Posterior cingulate gyrus (tissue), 11 donors: ENCODE measurements around the gene GRAMD1B.
"Not testable (repeated sequence)": the region's sequence is repeated elsewhere in the genome, so short reads cannot be mapped to it uniquely, and the experiment has no call there.

Experiments
- DNase-seq, 10 donors: peaks; one replicate each; pipeline versions ENCODE4 v3.0.0 to v3.0.0-alpha.2; 2020 to 2021; ENCODE audit warnings: mixed read lengths in 3 of 10
- intact Hi-C: fragments of 100-400 bp; cut with DNase I; formaldehyde crosslinking; loops from one replicate; pipeline ENCODE4 v1.15.1; 2023

GRAMD1B gene

DNA sequence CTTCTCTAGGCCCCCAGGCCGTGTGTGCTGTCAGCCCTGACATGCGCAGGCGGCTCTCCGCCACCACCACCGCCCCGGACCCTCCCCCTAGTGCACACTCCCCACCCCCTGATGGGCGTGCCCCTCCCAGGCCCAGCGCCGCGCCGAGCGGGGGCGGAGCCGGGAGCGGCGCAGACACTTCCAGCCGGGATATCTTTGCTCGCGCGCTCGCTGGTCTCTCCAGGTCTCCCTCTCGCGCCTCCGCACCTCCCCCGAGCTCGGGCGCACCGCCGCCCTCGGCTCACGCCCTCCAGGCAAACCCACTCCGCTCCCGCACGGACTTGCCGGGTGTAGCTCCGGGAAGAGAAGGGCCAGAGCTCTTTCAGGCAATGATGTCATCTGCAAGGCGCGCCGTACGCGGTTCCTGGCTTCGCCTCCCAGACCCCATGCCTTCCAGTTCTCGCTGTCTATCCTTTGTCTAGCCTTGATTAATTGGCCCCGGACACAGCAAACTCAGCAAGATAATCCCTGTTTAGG is 224.6 kb downstream of the GRAMD1B start, which contains the start of gene SCN3B:
SCN3B (minus strand) TSS at position 59 of the 516 bp plus-strand sequence. CDS start 823 bp downstream, outside the sequence.
- intact Hi-C loops: no loop called here

DNA sequence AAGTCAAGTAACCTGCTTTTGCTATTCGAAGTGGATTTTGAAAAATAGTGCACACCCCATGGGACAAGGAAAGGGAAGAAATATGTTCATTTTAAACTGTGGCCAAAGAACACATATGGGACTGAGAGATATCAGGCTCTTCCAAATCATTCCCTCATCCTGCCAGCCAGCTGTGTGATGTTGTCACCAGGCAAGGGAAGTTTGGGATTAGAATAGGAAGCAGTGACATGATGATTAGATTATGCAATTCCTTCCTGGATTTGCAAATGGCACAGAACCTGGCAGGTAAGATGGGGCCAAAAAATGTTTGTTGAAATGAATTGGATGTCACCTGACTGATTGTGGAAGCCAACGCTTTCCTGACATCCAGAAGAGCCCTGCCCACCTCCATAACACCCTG is 229.2 kb downstream of the GRAMD1B start:
- no peak for DNase-seq
- intact Hi-C loops: no loop called here

More for the DNA sequence above, 224.6 kb downstream of the GRAMD1B start, which contains the start of gene SCN3B:
- DNase-seq: peak in 9 of 10 donors; percentile 45 to 96 (median 71)

DNA sequence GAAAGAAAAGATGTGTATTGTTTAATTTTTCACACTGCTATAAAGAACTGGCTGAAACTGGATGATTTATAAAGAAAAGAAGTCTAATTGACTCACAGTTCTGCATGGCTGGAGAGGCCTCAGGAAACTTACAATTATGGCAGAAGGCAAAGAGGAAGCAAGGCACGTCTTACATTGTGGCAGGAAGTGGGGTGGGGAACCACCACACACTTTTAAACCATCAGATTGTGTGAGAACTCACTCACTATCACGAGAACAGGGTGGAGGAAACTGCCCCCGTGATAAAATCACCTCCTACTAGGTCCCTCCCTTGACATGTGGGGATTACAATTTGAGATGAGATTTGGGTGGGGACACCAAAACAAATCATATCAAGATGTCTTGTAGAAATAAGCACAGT is 229.9 kb downstream of the GRAMD1B start:
- DNase-seq, intact Hi-C loops: not testable (repeated sequence)

DNA sequence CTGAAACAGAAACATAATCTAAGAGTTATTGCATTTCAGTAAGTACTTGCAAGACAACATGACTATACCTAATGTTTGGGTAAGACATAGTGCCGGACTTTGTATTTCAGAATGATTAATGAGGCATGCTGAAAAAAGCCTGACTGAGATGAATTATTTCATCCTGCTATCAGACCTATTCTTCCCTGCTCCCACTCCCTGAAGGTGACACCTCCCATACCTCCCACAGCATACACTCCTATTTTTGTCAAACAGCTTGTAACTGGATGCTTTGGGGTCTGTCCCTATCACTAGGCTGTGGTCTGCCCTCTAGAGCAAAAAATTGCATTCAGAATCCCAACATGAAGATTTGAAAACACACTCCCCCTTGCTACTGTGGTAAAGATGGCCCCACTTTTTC is 235.2 kb downstream of the GRAMD1B start:
- intact Hi-C loops: no loop called here
- DNase-seq: no peak

DNA sequence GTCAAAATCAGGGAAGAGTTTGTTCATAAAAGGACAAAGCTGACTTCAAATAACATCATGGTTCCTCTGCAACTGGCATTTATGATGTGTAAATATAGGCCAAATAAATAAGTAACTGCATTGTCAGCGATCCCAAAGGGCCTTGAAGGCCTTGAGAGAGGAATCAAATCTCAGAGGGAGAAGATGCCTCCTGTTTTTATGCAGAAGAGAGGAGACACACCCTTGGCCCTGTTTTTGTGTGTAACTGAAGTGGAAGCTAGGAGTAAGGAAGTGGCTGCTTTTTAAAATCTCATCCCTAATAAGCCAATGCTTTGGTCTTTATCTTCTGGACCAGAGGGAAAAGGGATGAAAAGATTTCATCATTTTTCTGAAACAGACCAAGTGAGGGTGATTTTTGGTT is 240.0 kb downstream of the GRAMD1B start:
- DNase-seq: no peak
- intact Hi-C loops: no loop called here

DNA sequence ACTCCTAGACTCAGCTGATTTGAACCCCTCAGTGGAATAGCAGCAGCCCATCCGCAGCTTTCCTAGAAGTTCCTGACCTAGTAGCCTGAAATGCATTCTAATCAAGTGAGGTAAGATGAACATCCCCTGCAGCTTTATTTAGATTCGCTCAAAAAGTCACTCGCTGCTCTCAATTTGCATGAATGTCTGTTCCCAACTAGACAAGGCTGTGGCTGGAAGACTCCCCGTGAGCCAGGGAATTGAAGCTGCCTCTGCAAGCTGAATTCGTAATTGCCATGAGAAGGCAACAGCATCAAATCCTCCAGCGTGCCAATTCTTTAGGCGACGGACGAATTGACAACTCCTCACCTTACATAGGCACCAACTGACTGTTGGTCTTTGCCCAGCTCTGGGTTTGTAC is 241.5 kb downstream of the GRAMD1B start:
- intact Hi-C loops: no loop called here
- DNase-seq: peak in 5 of 10 donors; percentile 19 to 88 (median 47)

DNA sequence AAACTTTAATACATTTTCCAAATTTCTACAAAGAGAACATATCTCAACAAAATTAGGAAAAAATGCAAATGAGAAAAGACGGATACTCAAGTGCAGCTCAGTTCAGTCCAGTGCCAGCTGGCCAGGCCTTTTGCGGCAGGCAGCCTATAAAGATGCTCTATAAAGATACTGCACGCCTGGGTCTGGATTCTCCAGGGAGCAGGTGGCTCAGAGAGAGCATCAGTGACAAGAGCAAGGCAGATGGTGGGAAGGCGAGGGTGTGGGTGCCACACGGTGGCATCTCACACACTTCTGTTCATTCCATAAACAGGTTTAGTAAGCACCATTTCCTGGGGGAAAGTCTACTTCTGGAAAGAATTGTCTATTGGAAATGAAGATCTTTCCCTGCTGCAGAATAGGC is 242.5 kb downstream of the GRAMD1B start:
- peak in 8 of 10 donors; percentile 27 to 91 (median 50) for DNase-seq
- intact Hi-C loops: no loop called here

DNA sequence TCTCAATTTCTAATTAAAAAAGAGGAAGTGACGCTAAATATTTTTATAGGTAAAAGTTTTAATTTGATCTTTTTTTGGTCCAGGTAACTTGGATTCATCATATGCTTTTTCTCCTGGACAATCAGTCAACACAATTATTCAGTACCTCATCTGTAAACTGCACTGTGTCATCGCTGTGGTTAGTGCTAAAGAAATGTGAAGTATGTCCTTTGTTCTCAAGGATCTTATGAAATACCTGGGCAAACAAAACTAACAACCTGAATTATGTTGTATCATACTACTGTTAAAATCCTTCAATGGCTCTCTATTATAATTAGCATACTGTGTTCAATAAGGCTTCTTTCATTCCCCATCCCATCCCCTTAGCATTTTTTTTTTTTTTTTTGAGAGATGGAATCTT is 244.2 kb downstream of the GRAMD1B start:
- DNase-seq: no peak
- intact Hi-C loops: no loop called here
